Measurements from ENCODE around the gene PGF. TPM values are rescaled to one million over a fixed set of nuclear protein-coding genes. Genes with fewer than 3 reads are reported as not detected.

The PGF gene
- total RNA-seq, 1 experiment from 2014 or later = 6.4 TPM

DNA sequence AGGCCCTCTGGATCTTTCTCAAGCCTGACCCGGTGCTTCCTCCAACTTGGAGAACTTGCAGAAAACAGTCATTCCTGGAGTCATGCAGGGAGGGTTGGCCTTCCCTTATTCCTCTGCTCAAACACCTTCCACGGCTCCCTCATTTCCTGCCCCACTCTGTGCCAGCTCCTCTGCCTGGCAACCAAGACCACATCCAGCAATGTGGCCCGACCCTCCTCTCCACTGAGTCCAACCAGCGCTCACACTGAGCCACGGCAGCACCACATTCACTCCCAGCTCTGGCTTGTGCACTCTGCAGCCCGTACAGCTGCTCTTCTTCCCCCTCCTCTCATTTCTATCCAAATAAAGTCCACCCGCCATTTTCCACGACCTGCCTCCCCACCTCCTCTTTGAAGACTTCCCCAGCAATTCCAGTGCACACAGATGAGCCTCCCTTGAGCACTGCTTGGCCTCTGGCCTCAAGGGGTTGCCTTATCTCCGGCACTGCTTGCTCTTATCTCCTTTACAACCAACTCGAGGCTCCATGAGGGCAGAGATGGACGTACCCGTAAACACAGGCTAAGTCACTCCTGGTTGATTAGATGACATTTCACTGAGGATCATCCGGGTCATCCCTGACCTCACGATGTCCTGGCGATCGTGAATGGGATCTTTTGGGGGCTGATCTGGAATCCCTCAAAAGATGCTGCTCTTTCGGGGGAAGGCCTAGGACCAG, 5.4 kb downstream of the PGF start:
- ChIA-PET RAD21 (ENCODE audit: low non-redundant PET in 1 of 2, low total read pairs in 2 of 2, uncharacterized antibody in 2 of 2, unreplicated experiment in 2 of 2) (no interaction called here), POLR2A (no interaction called here)
- H3K9me2 ChIP-seq (ENCODE audit: insufficient read depth) = no peaks in the 10 kb centered on the region

More for the DNA sequence above, 5.4 kb downstream of the PGF start:
- TF ChIP-seq RAD21 (IDR thresholded peaks at IDR 0.05; ENCODE audit: low read depth) (no peak), SRF (IDR thresholded peaks at IDR 0.05; ENCODE audit: low read depth) (no peak), ZFX (IDR thresholded peaks at IDR 0.05) (no peak), EGR1 (IDR thresholded peaks at IDR 0.05; ENCODE audit: low read depth) (no peak), CBX3 (IDR thresholded peaks at IDR 0.05; ENCODE audit: low read depth) (no peak), POLR2A (IDR thresholded peaks at IDR 0.05; ENCODE audit: borderline replicate concordance, extremely low read depth, insufficient read depth, insufficient read length) (no peak), JUND (IDR thresholded peaks at IDR 0.05) (no peak), EZH2 (IDR thresholded peaks at IDR 0.05) (no peak), SIN3A (IDR thresholded peaks at IDR 0.05; ENCODE audit: low read depth) (no peak), REST (IDR thresholded peaks at IDR 0.05; ENCODE audit: low read depth) (no peak), YY1 (IDR thresholded peaks at IDR 0.05; ENCODE audit: extremely low read depth, insufficient replicate concordance, low read depth, low read length) (no peak), ATF3 (IDR thresholded peaks at IDR 0.05) (no peak), FOSL1 (IDR thresholded peaks at IDR 0.05; ENCODE audit: low read depth) (no peak), ZNF274 (IDR thresholded peaks at IDR 0.05; ENCODE audit: low read depth, low read length) (no peak), EZH2phosphoT487 (IDR thresholded peaks at IDR 0.05; ENCODE audit: borderline replicate concordance) (no peak), CEBPB (IDR thresholded peaks at IDR 0.05; ENCODE audit: low read depth) (no peak)
- TF ChIP-seq, protein P1, sequence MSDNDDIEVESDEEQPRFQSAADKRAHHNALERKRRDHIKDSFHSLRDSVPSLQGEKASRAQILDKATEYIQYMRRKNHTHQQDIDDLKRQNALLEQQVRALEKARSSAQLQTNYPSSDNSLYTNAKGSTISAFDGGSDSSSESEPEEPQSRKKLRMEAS (IDR thresholded peaks at IDR 0.05) = no peak
- TF ChIP-seq, protein P2, sequence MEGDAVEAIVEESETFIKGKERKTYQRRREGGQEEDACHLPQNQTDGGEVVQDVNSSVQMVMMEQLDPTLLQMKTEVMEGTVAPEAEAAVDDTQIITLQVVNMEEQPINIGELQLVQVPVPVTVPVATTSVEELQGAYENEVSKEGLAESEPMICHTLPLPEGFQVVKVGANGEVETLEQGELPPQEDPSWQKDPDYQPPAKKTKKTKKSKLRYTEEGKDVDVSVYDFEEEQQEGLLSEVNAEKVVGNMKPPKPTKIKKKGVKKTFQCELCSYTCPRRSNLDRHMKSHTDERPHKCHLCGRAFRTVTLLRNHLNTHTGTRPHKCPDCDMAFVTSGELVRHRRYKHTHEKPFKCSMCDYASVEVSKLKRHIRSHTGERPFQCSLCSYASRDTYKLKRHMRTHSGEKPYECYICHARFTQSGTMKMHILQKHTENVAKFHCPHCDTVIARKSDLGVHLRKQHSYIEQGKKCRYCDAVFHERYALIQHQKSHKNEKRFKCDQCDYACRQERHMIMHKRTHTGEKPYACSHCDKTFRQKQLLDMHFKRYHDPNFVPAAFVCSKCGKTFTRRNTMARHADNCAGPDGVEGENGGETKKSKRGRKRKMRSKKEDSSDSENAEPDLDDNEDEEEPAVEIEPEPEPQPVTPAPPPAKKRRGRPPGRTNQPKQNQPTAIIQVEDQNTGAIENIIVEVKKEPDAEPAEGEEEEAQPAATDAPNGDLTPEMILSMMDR (IDR thresholded peaks at IDR 0.05 in 2 of 3, conservative IDR thresholded peaks at IDR 0.05 in 1 of 3; ENCODE audit: borderline replicate concordance in 1 of 3, insufficient read depth in 1 of 3, low read depth in 2 of 3, low read length in 2 of 3) = no peak
- no peaks in the 10 kb centered on the region for H3K79me2 ChIP-seq (ENCODE audit: insufficient read depth, low read length)
- BruUV-seq (replicated peaks) = no TSS peak
- no peaks in the 10 kb centered on the region for H3K27me3 ChIP-seq (ENCODE audit: insufficient read depth, low read length)
- no peaks in the 10 kb centered on the region for H3K36me3 ChIP-seq (ENCODE audit: control insufficient read depth in 1 of 2, insufficient read depth in 2 of 2, low read length in 2 of 2)
- peaks cover 4 to 14% of the 10 kb centered on the region in 2 experiments; a peak in 3 of 4 replicates for H3K4me1 ChIP-seq (ENCODE audit: control insufficient read depth in 1 of 2, insufficient read depth in 2 of 2, low read length in 2 of 2)
- no peaks in the 10 kb centered on the region for H3K9me3 ChIP-seq (ENCODE audit: control insufficient read depth in 1 of 2, insufficient read depth in 1 of 2, low read depth in 1 of 2, low read length in 2 of 2)
- no peak overlapping the region for H3K4me3 ChIP-seq (replicated peaks in 1 of 2; ENCODE audit: low read depth in 1 of 2, low read length in 2 of 2)
- CTCF ChIA-PET = no interaction called here
- H3K9ac ChIP-seq (ENCODE audit: low read length) = no peak overlapping the region
- no peak overlapping the region for H3K27ac ChIP-seq (ENCODE audit: low read depth, low read length)
- DNase-seq (ENCODE audit: low read depth, low spot score) (no peak), ATAC-seq (no peak)
- no peak overlapping the region for H3K4me2 ChIP-seq (ENCODE audit: low read length)
- intact Hi-C loops (cut with micrococcal nuclease) = no loop called here
- H2AFZ ChIP-seq (ENCODE audit: low read depth, low read length, poor library complexity, severe bottlenecking) = no peak overlapping the region
- H4K20me1 ChIP-seq (ENCODE audit: insufficient read depth) = no peaks in the 10 kb centered on the region
